ENCODE measurements around the gene BAG3. TPM values are rescaled to one million over a fixed set of nuclear protein-coding genes. Genes with fewer than 3 reads are reported as not detected.

The BAG3 gene
- total RNA-seq, 1 donor: 19.2 TPM

DNA sequence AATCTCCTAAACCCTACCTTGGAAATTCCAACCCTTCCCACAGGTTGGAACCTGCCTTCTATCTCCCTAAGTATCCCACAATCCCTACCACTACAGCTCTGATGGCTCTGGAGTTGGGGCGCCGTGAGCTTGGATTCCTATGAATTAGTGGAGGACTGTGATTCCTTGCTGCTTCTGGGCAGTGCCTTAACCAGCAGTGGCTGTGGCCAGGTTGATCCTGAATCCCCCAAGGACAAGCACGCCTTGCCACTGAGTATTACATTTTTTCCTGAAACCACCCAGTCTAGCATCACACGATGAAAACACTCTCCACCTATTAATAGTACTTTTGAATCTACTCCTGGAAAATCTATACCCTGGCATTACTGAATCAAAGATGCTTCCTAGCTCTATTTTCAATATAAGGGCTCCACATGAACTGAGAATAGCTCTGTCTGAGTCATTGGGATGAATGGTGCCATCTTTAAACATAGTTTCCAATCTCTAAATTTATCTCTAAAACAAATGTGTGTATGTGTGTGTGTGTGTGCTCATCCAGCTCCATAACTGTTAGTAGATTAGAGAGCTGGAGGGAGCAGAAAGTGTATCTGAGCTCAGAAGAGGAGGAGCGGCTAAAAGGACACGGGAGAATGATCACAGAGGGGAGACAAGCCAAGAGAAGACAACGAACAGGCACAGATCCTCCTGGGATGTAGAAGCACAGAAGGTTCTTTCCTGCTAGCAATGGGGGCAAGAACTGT is 62.7 kb downstream of the BAG3 start:
- TF ChIP-seq, protein P1, sequence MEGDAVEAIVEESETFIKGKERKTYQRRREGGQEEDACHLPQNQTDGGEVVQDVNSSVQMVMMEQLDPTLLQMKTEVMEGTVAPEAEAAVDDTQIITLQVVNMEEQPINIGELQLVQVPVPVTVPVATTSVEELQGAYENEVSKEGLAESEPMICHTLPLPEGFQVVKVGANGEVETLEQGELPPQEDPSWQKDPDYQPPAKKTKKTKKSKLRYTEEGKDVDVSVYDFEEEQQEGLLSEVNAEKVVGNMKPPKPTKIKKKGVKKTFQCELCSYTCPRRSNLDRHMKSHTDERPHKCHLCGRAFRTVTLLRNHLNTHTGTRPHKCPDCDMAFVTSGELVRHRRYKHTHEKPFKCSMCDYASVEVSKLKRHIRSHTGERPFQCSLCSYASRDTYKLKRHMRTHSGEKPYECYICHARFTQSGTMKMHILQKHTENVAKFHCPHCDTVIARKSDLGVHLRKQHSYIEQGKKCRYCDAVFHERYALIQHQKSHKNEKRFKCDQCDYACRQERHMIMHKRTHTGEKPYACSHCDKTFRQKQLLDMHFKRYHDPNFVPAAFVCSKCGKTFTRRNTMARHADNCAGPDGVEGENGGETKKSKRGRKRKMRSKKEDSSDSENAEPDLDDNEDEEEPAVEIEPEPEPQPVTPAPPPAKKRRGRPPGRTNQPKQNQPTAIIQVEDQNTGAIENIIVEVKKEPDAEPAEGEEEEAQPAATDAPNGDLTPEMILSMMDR (IDR thresholded peaks at IDR 0.05; ENCODE audit: insufficient read depth, low read length): no peak

DNA sequence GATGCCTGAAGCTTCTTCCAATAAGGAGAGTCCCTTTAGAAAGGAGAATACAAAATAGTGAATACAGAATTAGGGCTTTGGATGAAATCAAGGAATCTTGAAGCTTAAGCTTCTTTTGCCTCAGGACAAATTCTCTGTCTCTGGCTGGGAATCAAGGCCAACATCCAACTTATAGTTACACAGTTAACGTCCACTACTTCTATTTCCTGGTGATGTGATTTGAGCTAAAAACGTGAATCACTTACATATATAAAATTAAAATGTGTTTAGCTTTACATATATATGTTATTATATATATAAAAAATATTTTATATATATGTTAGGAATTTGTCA is 63.3 kb downstream of the BAG3 start:
- DNase-seq (ENCODE audit: low read depth): no peak
- TF ChIP-seq, protein P1 (IDR thresholded peaks at IDR 0.05; ENCODE audit: insufficient read depth, low read length): no peak
- H3K4me3 ChIP-seq (ENCODE audit: low read depth, low read length): no peak overlapping the region

More for the DNA sequence above, 62.7 kb downstream of the BAG3 start:
- DNase-seq (ENCODE audit: low read depth): peak; percentile 19
- no peak overlapping the region for H3K4me3 ChIP-seq (ENCODE audit: low read depth, low read length)

GRCh38 chr10:119715628-119716505 is 64.7 kb downstream of the BAG3 start:
- TF ChIP-seq, protein P1 (IDR thresholded peaks at IDR 0.05; ENCODE audit: insufficient read depth, low read length): no peak
- no peak overlapping the region for H3K4me3 ChIP-seq (ENCODE audit: low read depth, low read length)
- peak; percentile 36 for DNase-seq (ENCODE audit: low read depth)

- H3K4me3 ChIP-seq (ENCODE audit: low read depth, low read length): no peak overlapping the region
- DNase-seq (ENCODE audit: low read depth): no peak
- TF ChIP-seq, protein P1 (IDR thresholded peaks at IDR 0.05; ENCODE audit: insufficient read depth, low read length): no peak
Observed at GRCh38 chr10:119723161-119723560, 72.0 kb downstream of the BAG3 start.

DNA sequence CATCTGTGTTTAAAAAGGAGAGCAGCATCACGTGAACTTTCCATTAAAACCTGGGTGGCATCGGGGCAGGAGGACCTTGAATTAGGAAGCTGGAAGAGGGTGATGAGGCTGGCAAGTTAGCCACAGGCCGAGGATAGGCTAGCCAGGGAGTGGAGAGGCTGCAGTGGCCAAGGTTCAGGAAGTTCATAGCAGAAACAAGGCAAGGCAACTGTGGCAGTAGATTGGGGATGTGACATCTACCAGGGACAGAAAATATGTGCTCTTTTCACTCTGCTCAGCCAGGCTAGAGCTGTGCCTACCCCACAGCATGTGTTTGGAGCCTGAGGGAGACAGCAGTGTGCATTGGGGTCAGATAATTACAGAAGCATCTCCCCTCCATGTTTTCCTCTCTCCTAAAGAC is 72.4 kb downstream of the BAG3 start:
- no peak overlapping the region for H3K4me3 ChIP-seq (ENCODE audit: low read depth, low read length)
- TF ChIP-seq, protein P1 (IDR thresholded peaks at IDR 0.05; ENCODE audit: insufficient read depth, low read length): no peak
- DNase-seq (ENCODE audit: low read depth): no peak

GRCh38 chr10:119724593-119725516 is 73.7 kb downstream of the BAG3 start:
- DNase-seq (ENCODE audit: low read depth): peak; percentile 27
- TF ChIP-seq, protein P1 (IDR thresholded peaks at IDR 0.05; ENCODE audit: insufficient read depth, low read length): no peak

More at GRCh38 chr10:119724593-119725516, 73.7 kb downstream of the BAG3 start:
- peak overlapping the region; percentile 73 for H3K4me3 ChIP-seq (ENCODE audit: low read depth, low read length)

Data from fibroblast of the aortic adventitia (primary cell).